Endothelial cell of umbilical vein (primary cell): ENCODE results near the gene MCRIP2.

Source experiments
- EZH2 ChIP-seq: IDR thresholded peaks from 2 replicates; pipeline ENCODE4 v1.6.1; 2012; ENCODE audit warnings: borderline replicate concordance, low read depth, mild to moderate bottlenecking, moderate library complexity, low read length, inconsistent platforms; ENCODE audit not compliant: severe bottlenecking
- FOS ChIP-seq: IDR thresholded peaks from 2 replicates; pipeline ENCODE4 v1.6.1; 2011; ENCODE audit warnings: mild to moderate bottlenecking, low read length, moderate library complexity, borderline replicate concordance; ENCODE audit not compliant: insufficient read depth
- GATA2 ChIP-seq: IDR thresholded peaks from 2 replicates; pipeline ENCODE4 v1.7.0; 2011; ENCODE audit warnings: low read depth, mild to moderate bottlenecking, moderate library complexity, mixed read lengths, low read length; ENCODE audit not compliant: insufficient read length, insufficient read depth
- JUN ChIP-seq: IDR thresholded peaks from 2 replicates; pipeline ENCODE4 v1.6.1; 2011; ENCODE audit warnings: borderline replicate concordance, low read depth; ENCODE audit not compliant: insufficient read length, insufficient read depth
- MYC ChIP-seq: IDR thresholded peaks from one replicate; pipeline ENCODE4 v1.6.1; 2011; ENCODE audit warnings: mild to moderate bottlenecking, low read depth, low read length
- POLR2A ChIP-seq: IDR thresholded peaks from 2 replicates; pipeline ENCODE4 v1.6.1; 2012; ENCODE audit warnings: low read depth, mild to moderate bottlenecking, control low read depth, low read length
- POLR2AphosphoS5 ChIP-seq: IDR thresholded peaks from 2 replicates; pipeline ENCODE4 v1.6.1; 2012; ENCODE audit warnings: low read depth, mild to moderate bottlenecking, control low read depth, low read length, moderate library complexity; ENCODE audit not compliant: insufficient read depth
- TF ChIP-seq, protein P1 (sequence below): IDR thresholded peaks from 2 replicates; pipeline ENCODE4 v1.6.1; 2011; ENCODE audit not compliant: insufficient read depth, insufficient read length
- TF ChIP-seq, protein P2 (sequence below), 2 donors: IDR thresholded peaks; 1 replicate in 1 of 2; 2 replicates in 1 of 2; pipeline ENCODE4 v1.5.1; 2011; ENCODE audit warnings: low read length in 2 of 2, mild to moderate bottlenecking in 2 of 2, moderate library complexity in 2 of 2, control low read depth in 1 of 2, inconsistent platforms in 1 of 2, low read depth in 1 of 2; ENCODE audit not compliant: insufficient read depth in 1 of 2; ENCODE audit errors: extremely low read depth in 1 of 2

DNA sequence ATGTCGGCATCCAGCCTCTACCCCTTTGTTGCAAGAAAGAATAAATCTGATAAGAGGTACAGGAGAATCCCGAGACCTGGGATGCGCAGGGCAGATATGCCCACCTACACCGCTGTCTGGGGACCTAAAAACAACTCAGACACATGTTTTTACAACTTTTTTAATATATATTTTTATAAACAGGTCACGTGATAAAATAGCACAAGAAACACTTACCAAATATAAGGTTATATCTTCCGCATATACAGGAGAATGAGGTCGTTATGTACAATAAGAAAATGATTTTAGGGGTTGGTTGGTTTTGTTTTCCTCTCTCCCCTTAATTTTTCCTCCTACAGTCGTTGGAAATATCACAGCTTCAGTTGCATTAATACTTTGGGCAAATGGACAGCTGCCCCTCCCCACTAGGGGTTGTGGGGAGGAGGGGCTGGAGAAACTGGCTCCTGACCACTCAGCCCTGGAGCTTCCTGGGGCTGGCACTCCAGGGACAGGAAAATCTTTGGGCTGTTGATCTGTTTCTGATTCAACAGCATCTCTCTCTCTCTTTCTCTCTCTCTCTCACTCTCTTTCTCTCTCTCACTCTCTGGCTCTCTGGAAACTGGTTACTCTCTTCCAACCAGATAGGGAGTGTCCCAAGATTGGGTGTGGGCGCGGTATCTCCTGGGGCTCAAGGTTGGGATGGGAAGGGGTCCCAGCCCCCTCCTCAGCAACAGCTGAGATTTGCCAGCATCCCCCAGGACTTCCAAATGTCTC lies 50.9 kb downstream of the MCRIP2 start:
- TF ChIP-seq, protein P1, sequence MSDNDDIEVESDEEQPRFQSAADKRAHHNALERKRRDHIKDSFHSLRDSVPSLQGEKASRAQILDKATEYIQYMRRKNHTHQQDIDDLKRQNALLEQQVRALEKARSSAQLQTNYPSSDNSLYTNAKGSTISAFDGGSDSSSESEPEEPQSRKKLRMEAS: no peak
- TF ChIP-seq, protein P2, sequence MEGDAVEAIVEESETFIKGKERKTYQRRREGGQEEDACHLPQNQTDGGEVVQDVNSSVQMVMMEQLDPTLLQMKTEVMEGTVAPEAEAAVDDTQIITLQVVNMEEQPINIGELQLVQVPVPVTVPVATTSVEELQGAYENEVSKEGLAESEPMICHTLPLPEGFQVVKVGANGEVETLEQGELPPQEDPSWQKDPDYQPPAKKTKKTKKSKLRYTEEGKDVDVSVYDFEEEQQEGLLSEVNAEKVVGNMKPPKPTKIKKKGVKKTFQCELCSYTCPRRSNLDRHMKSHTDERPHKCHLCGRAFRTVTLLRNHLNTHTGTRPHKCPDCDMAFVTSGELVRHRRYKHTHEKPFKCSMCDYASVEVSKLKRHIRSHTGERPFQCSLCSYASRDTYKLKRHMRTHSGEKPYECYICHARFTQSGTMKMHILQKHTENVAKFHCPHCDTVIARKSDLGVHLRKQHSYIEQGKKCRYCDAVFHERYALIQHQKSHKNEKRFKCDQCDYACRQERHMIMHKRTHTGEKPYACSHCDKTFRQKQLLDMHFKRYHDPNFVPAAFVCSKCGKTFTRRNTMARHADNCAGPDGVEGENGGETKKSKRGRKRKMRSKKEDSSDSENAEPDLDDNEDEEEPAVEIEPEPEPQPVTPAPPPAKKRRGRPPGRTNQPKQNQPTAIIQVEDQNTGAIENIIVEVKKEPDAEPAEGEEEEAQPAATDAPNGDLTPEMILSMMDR (IDR thresholded peaks at IDR 0.05; ENCODE audit: extremely low read depth in 1 of 2, insufficient read depth in 1 of 2, low read depth in 1 of 2, low read length in 2 of 2): no peak
- TF ChIP-seq EZH2 (no peak), JUN (no peak), GATA2 (no peak), POLR2A (no peak), POLR2AphosphoS5 (no peak), MYC (no peak), FOS (no peak)
